OCI-LY1 (cell line): ENCODE results near the gene SEPTIN2.

ENCODE experiments used
- EZH2 ChIP-seq: fragments of 200-600 bp; sonication (generic), shearing (Covaris generic); IDR thresholded peaks from 2 replicates; pipeline ENCODE4 v1.8.0; 2017; ENCODE audit warnings: borderline replicate concordance, mixed run types, mild to moderate bottlenecking, antibody characterized with exemption, low read length, moderate library complexity, mixed read lengths
- TF ChIP-seq, protein P1 (sequence below): fragments of 200-600 bp; sonication (generic), shearing (Covaris generic); IDR thresholded peaks from 2 replicates; pipeline ENCODE4 v1.5.1; 2017; ENCODE audit warnings: mild to moderate bottlenecking, antibody characterized with exemption, low read length, moderate library complexity, mixed read lengths

DNA sequence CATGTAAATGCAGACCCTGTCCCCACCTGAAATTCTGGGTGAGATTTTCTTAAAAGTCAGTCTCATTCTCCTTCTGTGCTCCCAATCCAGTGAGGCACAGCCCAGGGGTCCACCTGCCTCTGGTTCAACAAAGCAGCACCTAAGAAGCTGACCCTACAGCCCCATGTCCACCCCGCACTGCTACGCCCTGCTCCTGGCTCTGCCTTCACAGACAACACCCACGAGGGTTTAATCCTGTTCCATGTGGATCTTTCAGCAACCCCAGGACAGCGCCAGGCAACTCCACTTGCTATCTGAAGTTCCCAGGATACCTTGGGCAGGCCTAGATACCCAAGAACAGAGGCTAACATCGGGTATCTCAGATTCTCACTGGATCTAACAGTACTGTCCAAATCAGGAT lies 45.2 kb upstream of the SEPTIN2 start:
- TF ChIP-seq, protein P1, sequence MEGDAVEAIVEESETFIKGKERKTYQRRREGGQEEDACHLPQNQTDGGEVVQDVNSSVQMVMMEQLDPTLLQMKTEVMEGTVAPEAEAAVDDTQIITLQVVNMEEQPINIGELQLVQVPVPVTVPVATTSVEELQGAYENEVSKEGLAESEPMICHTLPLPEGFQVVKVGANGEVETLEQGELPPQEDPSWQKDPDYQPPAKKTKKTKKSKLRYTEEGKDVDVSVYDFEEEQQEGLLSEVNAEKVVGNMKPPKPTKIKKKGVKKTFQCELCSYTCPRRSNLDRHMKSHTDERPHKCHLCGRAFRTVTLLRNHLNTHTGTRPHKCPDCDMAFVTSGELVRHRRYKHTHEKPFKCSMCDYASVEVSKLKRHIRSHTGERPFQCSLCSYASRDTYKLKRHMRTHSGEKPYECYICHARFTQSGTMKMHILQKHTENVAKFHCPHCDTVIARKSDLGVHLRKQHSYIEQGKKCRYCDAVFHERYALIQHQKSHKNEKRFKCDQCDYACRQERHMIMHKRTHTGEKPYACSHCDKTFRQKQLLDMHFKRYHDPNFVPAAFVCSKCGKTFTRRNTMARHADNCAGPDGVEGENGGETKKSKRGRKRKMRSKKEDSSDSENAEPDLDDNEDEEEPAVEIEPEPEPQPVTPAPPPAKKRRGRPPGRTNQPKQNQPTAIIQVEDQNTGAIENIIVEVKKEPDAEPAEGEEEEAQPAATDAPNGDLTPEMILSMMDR = no peak
- no peak for TF ChIP-seq EZH2
